Naive thymus-derived CD4-positive, alpha-beta T cell (primary cell): Measurements from ENCODE around the gene IGFLR1. TPM values are rescaled to one million over a fixed set of nuclear protein-coding genes. Genes with fewer than 3 reads are reported as not detected.
A peak's percentile ranks its signal among the peaks of the same experiment; 100 is the strongest.

Experiments
- ATAC-seq: fragments of 150-1000 bp; cut with Tn5 transposase; 2 replicates; pipeline ENCODE4 v1.10.0; 2021; ENCODE audit warnings: mild to moderate bottlenecking, moderate library complexity
- CTCF ChIA-PET: fragments of 350-600 bp; sonication (Branson Sonifier 250); formaldehyde crosslinking; loops from one replicate; lab custom pipeline; 2021; ENCODE audit warnings: antibody characterized with exemption; lab: Charles Lee
- POLR2A ChIA-PET: fragments of 350-600 bp; sonication (Branson Sonifier 250); formaldehyde crosslinking; loops from one replicate; lab custom pipeline; 2021; ENCODE audit warnings: antibody characterized with exemption, inconsistent platforms; lab: Charles Lee
- DNase-seq, 9 donors: peaks; one replicate each; pipeline versions ENCODE4 v3.0.0 to v3.0.0-alpha.2; 2020 to 2022; ENCODE audit warnings: mixed read lengths in 1 of 9
- H3K27ac ChIP-seq: one replicate; pipeline ENCODE4 v1.7.0; 2013; ENCODE audit warnings: mild to moderate bottlenecking, low read depth, low read length, moderate library complexity
- H3K27me3 ChIP-seq, 2 donors: one replicate each; pipeline ENCODE4 v1.7.0; 2013; ENCODE audit warnings: low read length in 2 of 2, mild to moderate bottlenecking in 2 of 2, moderate library complexity in 2 of 2; ENCODE audit not compliant: control insufficient read depth in 2 of 2, insufficient read depth in 2 of 2
- H3K36me3 ChIP-seq, 3 experiments: 1 replicate in 2 of 3; 2 replicates in 1 of 3; pipeline ENCODE4 v1.7.0; 2013; ENCODE audit warnings: low read length in 3 of 3, mild to moderate bottlenecking in 3 of 3, moderate library complexity in 1 of 3; ENCODE audit not compliant: insufficient read depth in 3 of 3, control insufficient read depth in 2 of 3
- H3K4me1 ChIP-seq, 2 donors: one replicate each; pipeline ENCODE4 v1.7.0; 2013; ENCODE audit warnings: low read length in 2 of 2, mild to moderate bottlenecking in 2 of 2, moderate library complexity in 1 of 2; ENCODE audit not compliant: control insufficient read depth in 2 of 2, insufficient read depth in 2 of 2
- H3K4me3 ChIP-seq: 2 replicates; pipeline ENCODE4 v1.7.0; 2013; ENCODE audit warnings: mild to moderate bottlenecking, low read length
- H3K9me3 ChIP-seq, 3 experiments: 1 replicate in 2 of 3; 2 replicates in 1 of 3; pipeline ENCODE4 v1.7.0; 2013; ENCODE audit warnings: low read length in 3 of 3; ENCODE audit not compliant: control insufficient read depth in 2 of 3
- H3K27ac Mint-ChIP-seq, 9 donors: one replicate each; pipeline ENCODE4 v1.8.0; 2020 to 2022; ENCODE audit warnings: mixed read lengths in 9 of 9, mild to moderate bottlenecking in 8 of 9, moderate library complexity in 5 of 9, inconsistent platforms in 2 of 9
- H3K27me3 Mint-ChIP-seq, 5 donors: one replicate each; pipeline ENCODE4 v1.8.0; 2021 to 2022; ENCODE audit warnings: mixed read lengths in 5 of 5, mild to moderate bottlenecking in 1 of 5
- H3K36me3 Mint-ChIP-seq, 5 donors: one replicate each; pipeline ENCODE4 v1.8.0; 2020 to 2022; ENCODE audit warnings: mixed read lengths in 5 of 5, mild to moderate bottlenecking in 3 of 5, inconsistent platforms in 1 of 5
- H3K4me1 Mint-ChIP-seq, 7 donors: one replicate each; pipeline ENCODE4 v1.8.0; 2020 to 2022; ENCODE audit warnings: mixed read lengths in 7 of 7, mild to moderate bottlenecking in 3 of 7, inconsistent platforms in 1 of 7
- H3K4me3 Mint-ChIP-seq, 10 donors: one replicate each; pipeline ENCODE4 v1.8.0; 2020 to 2022; ENCODE audit warnings: mild to moderate bottlenecking in 10 of 10, mixed read lengths in 10 of 10, moderate library complexity in 6 of 10, inconsistent platforms in 2 of 10
- H3K9me3 Mint-ChIP-seq, 11 donors: one replicate each; pipeline ENCODE4 v1.8.0; 2020 to 2022; ENCODE audit warnings: mixed read lengths in 11 of 11, mild to moderate bottlenecking in 4 of 11, inconsistent platforms in 1 of 11, moderate library complexity in 1 of 11
- intact Hi-C, 2 donors: fragments of 100-400 bp; cut with micrococcal nuclease; formaldehyde crosslinking; loops; one replicate each; pipeline ENCODE4 v1.15.1; 2023
- polyA plus RNA-seq, 2 donors: library from polyadenylated mRNA; unstranded; fragments of 300-500 nt; fragmentation: Illumina TruSeq; gene quantifications; one replicate each; pipeline ENCODE4 v1.2.3, GENCODE V29; 2021
- total RNA-seq, 6 experiments: library from RNA in 5 of 6; stranded (reverse) in 5 of 6; gene quantifications; 1 replicate in 5 of 6; 2 replicates in 1 of 6; pipeline ENCODE4 v1.2.3 and lab custom pipeline; 2021 to 2026

The IGFLR1 gene
- total and polyA plus RNA-seq, 7 experiments from 2014 or later, result 61.4 to 113 (median 99.5) TPM

- Histone ChIP-seq H3K9me3 (no peaks in the 10 kb centered on the region), H3K27me3 (peaks cover 0 to 4% of the 10 kb centered on the region in 2 donors), H3K4me3 (peak within 1 kb of the TSS; percentile 99), H3K36me3 (peaks cover 0 to 38% (median 0%) of the 10 kb centered on the region in 3 experiments), H3K4me1 (peaks cover 10 to 35% of the 10 kb centered on the region in 2 donors), H3K27ac (no peak within 1 kb of the TSS)
- Mint-ChIP-seq H3K4me3 (peak within 1 kb of the TSS; percentile 92 to 100 (median 96)), H3K4me1 (peaks cover 13 to 42% (median 33%) of the 10 kb centered on the region in 7 donors), H3K9me3 (peaks cover 0 to 4% (median 0%) of the 10 kb centered on the region in 11 donors), H3K36me3 (peaks cover 0 to 20% (median 5%) of the 10 kb centered on the region in 5 donors), H3K27me3 (peaks cover 0 to 12% (median 5%) of the 10 kb centered on the region in 5 donors), H3K27ac (peak within 1 kb of the TSS; percentile 89 to 99 (median 95))
- ChIA-PET POLR2A (interaction anchor here (0.7 to 2.7 kb wide), 5 partner anchors 8 to 45 kb away, joined by 3 to 18 read pairs (median 9); partner anchors contain the start of genes IGFLR1, LIN37, PSENEN and U2AF1L4), CTCF (no interaction called here)
- intact Hi-C loops, result no loop called here
- DNase-seq, result no peak
- ATAC-seq, result no peak
Observed at GRCh38 chr19:35756377-35757230, 14.4 kb upstream of the IGFLR1 start, which contains the start of gene HSPB6. Gene HSPB6 (minus strand): TSS chr19:35757029. CDS start chr19:35757008, 21 bp downstream.

GRCh38 chr19:35755550-35756376 lies 13.5 kb upstream of the IGFLR1 start:
- Mint-ChIP-seq H3K36me3 (peaks cover 0 to 15% (median 5%) of the 10 kb centered on the region in 5 donors), H3K4me3 (peak overlapping the region; percentile 41 to 92 (median 74)), H3K9me3 (peaks cover 0 to 4% (median 0%) of the 10 kb centered on the region in 11 donors), H3K27ac (peak overlapping the region in 5 of 9 donors; percentile 17 to 54 (median 38)), H3K27me3 (peaks cover 0 to 12% (median 5%) of the 10 kb centered on the region in 5 donors), H3K4me1 (peaks cover 13 to 42% (median 33%) of the 10 kb centered on the region in 7 donors)
- H3K9me3 ChIP-seq, result no peaks in the 10 kb centered on the region
- peaks cover 0 to 35% (median 0%) of the 10 kb centered on the region in 3 experiments for H3K36me3 ChIP-seq
- no peak overlapping the region for H3K27ac ChIP-seq
- H3K4me3 ChIP-seq, result no peak overlapping the region
- intact Hi-C loops, result no loop called here
- H3K27me3 ChIP-seq, result peaks cover 0 to 4% of the 10 kb centered on the region in 2 donors
- peaks cover 10 to 35% of the 10 kb centered on the region in 2 donors for H3K4me1 ChIP-seq
- DNase-seq (peak in 8 of 9 donors; percentile 44 to 63 (median 56)), ATAC-seq (no peak)
- POLR2A ChIA-PET, result interaction anchor here (2.3 to 2.7 kb wide), 2 partner anchors 8 to 11 kb away, joined by 17 to 18 read pairs; partner anchors contain the start of genes LIN37, PSENEN and U2AF1L4
- CTCF ChIA-PET, result no interaction called here

GRCh38 chr19:35755131-35755549 lies 12.9 kb upstream of the IGFLR1 start:
- CTCF ChIA-PET, result no interaction called here
- intact Hi-C loops, result no loop called here
- ATAC-seq, result no peak

GRCh38 chr19:35754370-35755130 lies 12.3 kb upstream of the IGFLR1 start:
- ChIA-PET POLR2A (interaction anchor here (0.6 kb wide), 1 partner anchor 11 kb away, joined by 3 read pairs; no protein-coding TSS in a partner anchor), CTCF (interaction anchor here (0.5 kb wide), 1 partner anchor 61 kb away, joined by 3 read pairs; no protein-coding TSS in a partner anchor)
- ATAC-seq, result no peak
- Histone ChIP-seq H3K36me3 (peaks cover 0 to 31% (median 0%) of the 10 kb centered on the region in 3 experiments), H3K4me1 (peaks cover 10 to 32% of the 10 kb centered on the region in 2 donors), H3K27me3 (peaks cover 0 to 4% of the 10 kb centered on the region in 2 donors), H3K9me3 (no peaks in the 10 kb centered on the region), H3K4me3 (no peak overlapping the region), H3K27ac (no peak overlapping the region)
- Mint-ChIP-seq H3K9me3 (peaks cover 0 to 4% (median 0%) of the 10 kb centered on the region in 11 donors), H3K4me3 (peak overlapping the region in 7 of 10 donors; percentile 30 to 92 (median 64)), H3K27ac (no peak overlapping the region), H3K36me3 (peaks cover 0 to 15% (median 5%) of the 10 kb centered on the region in 5 donors), H3K4me1 (peaks cover 13 to 43% (median 33%) of the 10 kb centered on the region in 7 donors), H3K27me3 (peaks cover 0 to 12% (median 5%) of the 10 kb centered on the region in 5 donors)
- DNase-seq, result no peak
- intact Hi-C loops, result no loop called here

More at GRCh38 chr19:35755131-35755549, 12.9 kb upstream of the IGFLR1 start:
- Mint-ChIP-seq H3K36me3 (peaks cover 0 to 15% (median 5%) of the 10 kb centered on the region in 5 donors), H3K9me3 (peaks cover 0 to 4% (median 0%) of the 10 kb centered on the region in 11 donors), H3K27me3 (peaks cover 0 to 12% (median 5%) of the 10 kb centered on the region in 5 donors), H3K4me1 (peaks cover 13 to 42% (median 33%) of the 10 kb centered on the region in 7 donors), H3K4me3 (peak overlapping the region; percentile 30 to 92 (median 58)), H3K27ac (no peak overlapping the region)
- Histone ChIP-seq H3K4me3 (no peak overlapping the region), H3K4me1 (peaks cover 10 to 35% of the 10 kb centered on the region in 2 donors), H3K27me3 (peaks cover 0 to 4% of the 10 kb centered on the region in 2 donors), H3K36me3 (peaks cover 0 to 34% (median 0%) of the 10 kb centered on the region in 3 experiments), H3K27ac (no peak overlapping the region), H3K9me3 (no peaks in the 10 kb centered on the region)
- no peak for DNase-seq
- POLR2A ChIA-PET, result interaction anchor here (2.7 kb wide), 1 partner anchor 10 kb away, joined by 18 read pairs; the partner anchor contains the start of genes PSENEN and U2AF1L4

- Mint-ChIP-seq H3K4me1 (peaks cover 13 to 42% (median 31%) of the 10 kb centered on the region in 7 donors), H3K27ac (no peak overlapping the region), H3K27me3 (peaks cover 0 to 12% (median 5%) of the 10 kb centered on the region in 5 donors), H3K9me3 (peaks cover 0 to 4% (median 0%) of the 10 kb centered on the region in 11 donors), H3K4me3 (peak overlapping the region in 2 of 10 donors; percentile 19 to 25), H3K36me3 (peaks cover 0 to 15% (median 5%) of the 10 kb centered on the region in 5 donors)
- peaks cover 0 to 4% of the 10 kb centered on the region in 2 donors for H3K27me3 ChIP-seq
- ChIA-PET POLR2A (interaction anchor here (0.6 to 1.3 kb wide), 3 partner anchors 9 to 12 kb away, joined by 3 to 4 read pairs (median 4); partner anchors contain the start of gene IGFLR1), CTCF (interaction anchor here (0.5 kb wide), 1 partner anchor 60 kb away, joined by 3 read pairs; no protein-coding TSS in a partner anchor)
- peaks cover 14 to 28% of the 10 kb centered on the region in 2 donors for H3K4me1 ChIP-seq
- H3K4me3 ChIP-seq, result no peak overlapping the region
- H3K27ac ChIP-seq, result no peak overlapping the region
- intact Hi-C loops, result no loop called here
- H3K9me3 ChIP-seq, result no peaks in the 10 kb centered on the region
- peaks cover 0 to 30% (median 0%) of the 10 kb centered on the region in 3 experiments for H3K36me3 ChIP-seq
- ATAC-seq, result no peak
- DNase-seq, result no peak
Observed at GRCh38 chr19:35753634-35754369, 11.6 kb upstream of the IGFLR1 start.
